Astrocyte (in vitro differentiated cells and primary cell): ENCODE data around the gene IL12RB2. TPM values are rescaled to one million over a fixed set of nuclear protein-coding genes. Genes with fewer than 3 reads are reported as not detected.
A peak's percentile ranks its signal among the peaks of the same experiment; 100 is the strongest.

Experiments used
- DNase-seq: peaks from one replicate; pipeline ENCODE4 v3.0.0-alpha.2; 2010; ENCODE audit warnings: low read depth
- FAIRE-seq: peaks from 2 replicates; lab custom pipeline; 2011; peaks lifted over from hg19 to GRCh38; lab: Jason Lieb, UNC
- H2AFZ ChIP-seq: 2 replicates; pipeline ENCODE4 v1.6.0; 2012; ENCODE audit warnings: low read depth, low read length, inconsistent platforms
- H3K27ac ChIP-seq: 2 replicates; pipeline ENCODE4 v1.5.1; 2011; ENCODE audit warnings: low read depth, low read length, inconsistent platforms
- H3K27me3 ChIP-seq: 2 replicates; pipeline ENCODE4 v1.6.0; 2011; ENCODE audit warnings: low read length, inconsistent platforms; ENCODE audit not compliant: insufficient read depth
- H3K36me3 ChIP-seq: 2 replicates; pipeline ENCODE4 v1.5.1; 2011; ENCODE audit warnings: low read length, inconsistent platforms; ENCODE audit not compliant: insufficient read depth
- H3K4me1 ChIP-seq: 2 replicates; pipeline ENCODE4 v1.5.1; 2011; ENCODE audit warnings: low read length, inconsistent platforms; ENCODE audit not compliant: insufficient read depth
- H3K4me2 ChIP-seq: 2 replicates; pipeline ENCODE4 v1.6.0; 2012; ENCODE audit warnings: low read length, inconsistent platforms
- H3K4me3 ChIP-seq: 2 replicates; pipeline ENCODE4 v1.5.1; 2011; ENCODE audit warnings: low read depth, mild to moderate bottlenecking, low read length, inconsistent platforms; ENCODE audit not compliant: insufficient read depth
- H3K79me2 ChIP-seq: 2 replicates; pipeline ENCODE4 v1.6.0; 2012; ENCODE audit warnings: mild to moderate bottlenecking, low read length, inconsistent platforms; ENCODE audit not compliant: insufficient read depth
- H3K9ac ChIP-seq: 2 replicates; pipeline ENCODE4 v1.6.0; 2012; ENCODE audit warnings: mild to moderate bottlenecking, low read length, inconsistent platforms
- H3K9me3 ChIP-seq: 2 replicates; pipeline ENCODE4 v1.5.1; 2012; ENCODE audit warnings: low read depth, mild to moderate bottlenecking, low read length, inconsistent platforms; ENCODE audit not compliant: insufficient read depth
- H4K20me1 ChIP-seq: 2 replicates; pipeline ENCODE4 v1.6.0; 2012; ENCODE audit warnings: low read length, inconsistent platforms; ENCODE audit not compliant: insufficient read depth
- H3K27ac Mint-ChIP-seq: one replicate; pipeline ENCODE4 v1.8.0; 2021; ENCODE audit warnings: mild to moderate bottlenecking, mixed read lengths; ENCODE audit not compliant: unreplicated experiment
- H3K27me3 Mint-ChIP-seq: one replicate; pipeline ENCODE4 v1.8.0; 2021; ENCODE audit warnings: low read depth, mixed read lengths; ENCODE audit not compliant: unreplicated experiment
- H3K36me3 Mint-ChIP-seq: one replicate; pipeline ENCODE4 v1.8.0; 2021; ENCODE audit warnings: low read depth, mixed read lengths; ENCODE audit not compliant: unreplicated experiment
- H3K4me1 Mint-ChIP-seq: one replicate; pipeline ENCODE4 v1.8.0; 2021; ENCODE audit warnings: low read depth, mixed read lengths; ENCODE audit not compliant: unreplicated experiment
- H3K4me3 Mint-ChIP-seq: one replicate; pipeline ENCODE4 v1.8.0; 2021; ENCODE audit warnings: mild to moderate bottlenecking, moderate library complexity, mixed read lengths; ENCODE audit not compliant: unreplicated experiment
- H3K9me3 Mint-ChIP-seq: one replicate; pipeline ENCODE4 v1.8.0; 2021; ENCODE audit warnings: mild to moderate bottlenecking, mixed read lengths; ENCODE audit not compliant: unreplicated experiment
- CTCF ChIP-seq: IDR thresholded peaks from 2 replicates; pipeline ENCODE4 v1.5.1; 2011; ENCODE audit warnings: low read depth, mild to moderate bottlenecking, inconsistent platforms, low read length, moderate library complexity; ENCODE audit not compliant: insufficient read depth
- EZH2 ChIP-seq: IDR thresholded peaks from 2 replicates; pipeline ENCODE4 v1.6.1; 2012; ENCODE audit warnings: mild to moderate bottlenecking, low read length, inconsistent platforms; ENCODE audit not compliant: insufficient read depth
- total RNA-seq: library from RNA; stranded (reverse); gene quantifications from 2 replicates; pipeline ENCODE4 v1.2.1, GENCODE V29; 2021

The IL12RB2 gene
- total RNA-seq, 1 donor from 2014 or later: 0.11 TPM

- H3K27me3 ChIP-seq: no peaks in the 10 kb centered on the region
- H3K4me1 Mint-ChIP-seq: peaks cover 17% of the 10 kb centered on the region
- no peak for TF ChIP-seq CTCF
- no peak for TF ChIP-seq EZH2
- H3K27me3 Mint-ChIP-seq: no peaks in the 10 kb centered on the region
- no peaks in the 10 kb centered on the region for H3K9me3 ChIP-seq
- H2AFZ ChIP-seq: no peak overlapping the region
- H3K4me3 Mint-ChIP-seq: peak overlapping the region; percentile 96
- H4K20me1 ChIP-seq: peaks cover 69% of the 10 kb centered on the region
- peak overlapping the region; percentile 96 for H3K9ac ChIP-seq
- FAIRE-seq (no peak), DNase-seq (no peak)
- H3K4me3 ChIP-seq: peak overlapping the region; percentile 96
- H3K4me1 ChIP-seq: peaks cover 4% of the 10 kb centered on the region
- no peak overlapping the region for H3K27ac Mint-ChIP-seq
- H3K4me2 ChIP-seq: peak overlapping the region; percentile 97
- no peak overlapping the region for H3K27ac ChIP-seq
- H3K9me3 Mint-ChIP-seq: no peaks in the 10 kb centered on the region
- peaks cover 12% of the 10 kb centered on the region for H3K36me3 Mint-ChIP-seq
- peaks cover 78% of the 10 kb centered on the region for H3K79me2 ChIP-seq
- peaks cover 35% of the 10 kb centered on the region for H3K36me3 ChIP-seq
These were observed 119.8 kb downstream of the IL12RB2 start for GRCh38 chr1:67427465-67427864.

- H3K27ac ChIP-seq: no peak overlapping the region
- peak overlapping the region; percentile 97 for H3K4me2 ChIP-seq
- H2AFZ ChIP-seq: no peak overlapping the region
- no peaks in the 10 kb centered on the region for H3K9me3 Mint-ChIP-seq
- H3K4me1 ChIP-seq: peaks cover 4% of the 10 kb centered on the region
- H3K9ac ChIP-seq: peak overlapping the region; percentile 96
- H3K4me3 Mint-ChIP-seq: peak overlapping the region; percentile 96
- no peaks in the 10 kb centered on the region for H3K27me3 Mint-ChIP-seq
- DNase-seq (no peak), FAIRE-seq (no peak)
- peaks cover 17% of the 10 kb centered on the region for H3K4me1 Mint-ChIP-seq
- no peaks in the 10 kb centered on the region for H3K27me3 ChIP-seq
- peaks cover 73% of the 10 kb centered on the region for H3K79me2 ChIP-seq
- TF ChIP-seq EZH2 (no peak), CTCF (no peak)
- H3K36me3 ChIP-seq: peaks cover 32% of the 10 kb centered on the region
- peak overlapping the region; percentile 96 for H3K4me3 ChIP-seq
- H3K36me3 Mint-ChIP-seq: peaks cover 12% of the 10 kb centered on the region
- no peak overlapping the region for H3K27ac Mint-ChIP-seq
- peaks cover 66% of the 10 kb centered on the region for H4K20me1 ChIP-seq
- H3K9me3 ChIP-seq: no peaks in the 10 kb centered on the region
These were observed 120.3 kb downstream of the IL12RB2 start for GRCh38 chr1:67427947-67428346.

GRCh38 chr1:67429011-67429527, 121.4 kb downstream of the IL12RB2 start:
- Histone ChIP-seq H3K27me3 (no peaks in the 10 kb centered on the region), H3K9ac (peak overlapping the region; percentile 96), H3K4me3 (peak overlapping the region; percentile 96), H3K9me3 (no peaks in the 10 kb centered on the region), H3K4me1 (peaks cover 4% of the 10 kb centered on the region), H3K27ac (peak overlapping the region; percentile 78), H2AFZ (no peak overlapping the region), H3K36me3 (peaks cover 24% of the 10 kb centered on the region), H3K4me2 (peak overlapping the region; percentile 97), H4K20me1 (peaks cover 56% of the 10 kb centered on the region), H3K79me2 (peaks cover 62% of the 10 kb centered on the region)
- peak overlapping the region; percentile 77 for H3K27ac Mint-ChIP-seq
- no peaks in the 10 kb centered on the region for H3K27me3 Mint-ChIP-seq
- peak overlapping the region; percentile 96 for H3K4me3 Mint-ChIP-seq
- peaks cover 12% of the 10 kb centered on the region for H3K36me3 Mint-ChIP-seq
- FAIRE-seq (no peak), DNase-seq (no peak)
- H3K4me1 Mint-ChIP-seq: peaks cover 17% of the 10 kb centered on the region
- TF ChIP-seq CTCF (no peak), EZH2 (no peak)
- no peaks in the 10 kb centered on the region for H3K9me3 Mint-ChIP-seq
